Measurements from ENCODE around the gene TRPC4.

GRCh38 chr13:37715606-37716015 is 154.0 kb downstream of the TRPC4 start:
- TF ChIP-seq POLR2AphosphoS5 (IDR thresholded peaks at IDR 0.05): no peak
- no peak for TF ChIP-seq CTCF (IDR thresholded peaks at IDR 0.05)
- no peak for TF ChIP-seq EP300 (IDR thresholded peaks at IDR 0.05)
- no peak for TF ChIP-seq POLR2A (IDR thresholded peaks at IDR 0.05)
